Measurements from ENCODE around the gene NUP205.

DNA sequence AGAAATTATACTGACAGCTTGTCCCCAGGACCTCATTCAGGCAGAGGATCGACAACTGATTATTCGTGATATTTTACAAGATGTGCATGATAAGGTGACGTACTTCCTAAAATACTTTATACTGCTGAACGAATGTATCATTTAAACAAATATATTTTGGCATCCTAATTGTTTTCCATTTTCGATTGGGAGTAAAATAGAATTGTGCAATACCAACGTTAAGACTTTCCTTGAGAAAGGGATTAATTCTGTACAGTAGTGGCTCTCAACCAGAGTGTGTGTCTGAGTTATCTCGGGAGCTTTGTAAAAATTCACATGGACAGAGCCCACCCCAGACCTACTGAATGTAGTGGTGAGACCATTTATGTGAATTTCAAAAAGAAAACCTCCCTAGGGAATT is 60.8 kb downstream of the NUP205 start:
- no peak for TF ChIP-seq CTCF (IDR thresholded peaks at IDR 0.05)
- no peak for TF ChIP-seq POLR2A (IDR thresholded peaks at IDR 0.05)
